ENCODE data around the gene SPATS2L.

SPATS2L gene

DNA sequence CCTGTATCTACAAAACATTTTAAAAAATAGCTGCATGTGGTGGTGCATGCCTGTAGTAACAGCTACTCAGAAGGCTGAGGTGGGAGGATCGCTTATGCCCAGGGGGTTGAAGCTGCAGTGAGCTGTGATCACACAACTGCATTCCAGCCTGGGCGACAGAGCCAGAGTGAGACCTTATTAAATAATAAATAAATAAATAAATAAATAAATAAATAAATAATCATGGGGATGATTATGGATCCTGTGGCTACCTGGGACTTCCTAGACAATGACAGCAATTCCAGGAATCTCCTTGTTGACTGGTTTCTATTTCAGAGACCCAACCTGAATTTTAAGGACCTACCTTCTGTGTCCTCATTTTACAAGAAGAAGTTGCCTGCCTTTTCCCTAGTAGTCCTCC lies 111.9 kb downstream of the SPATS2L start:
- no peak for DNase-seq

DNA sequence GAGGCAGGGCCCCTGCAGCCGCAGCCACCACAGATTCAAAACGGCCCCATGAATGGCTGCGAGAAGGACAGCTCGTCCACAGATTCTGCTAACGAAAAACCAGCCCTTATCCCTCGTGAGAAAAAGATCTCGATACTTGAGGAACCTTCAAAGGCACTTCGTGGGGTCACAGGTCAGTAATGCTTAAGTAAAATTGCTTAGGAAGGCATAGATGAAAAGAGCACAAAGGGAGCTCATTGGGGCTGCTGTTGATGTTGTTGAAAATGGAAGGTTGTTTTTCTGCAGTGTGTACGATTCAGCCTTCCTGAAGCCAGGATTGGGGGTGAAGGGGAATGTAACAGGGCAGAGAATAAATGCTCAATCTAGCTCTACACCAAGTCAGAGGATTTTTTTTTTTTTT lies 112.8 kb downstream of the SPATS2L start:
- no peak for DNase-seq

DNA sequence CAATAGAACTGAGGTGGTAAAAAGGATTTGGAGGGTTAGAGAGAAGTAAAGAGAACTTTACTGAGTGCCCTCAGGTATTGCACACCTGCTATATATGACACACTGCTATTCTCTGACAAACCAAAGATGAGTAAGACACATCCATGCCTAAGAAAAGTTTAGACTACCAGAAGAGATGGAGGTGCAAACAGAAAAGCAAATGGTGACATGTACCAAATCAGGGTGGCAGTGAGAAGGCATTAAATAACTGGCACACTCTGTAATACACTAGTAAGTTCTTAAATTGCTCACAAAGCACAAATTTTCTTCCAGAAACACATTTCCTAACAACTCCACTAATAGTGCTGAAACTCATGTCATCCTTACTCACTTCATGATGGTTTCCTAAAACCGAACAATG lies 114.8 kb downstream of the SPATS2L start:
- DNase-seq = no peak

DNA sequence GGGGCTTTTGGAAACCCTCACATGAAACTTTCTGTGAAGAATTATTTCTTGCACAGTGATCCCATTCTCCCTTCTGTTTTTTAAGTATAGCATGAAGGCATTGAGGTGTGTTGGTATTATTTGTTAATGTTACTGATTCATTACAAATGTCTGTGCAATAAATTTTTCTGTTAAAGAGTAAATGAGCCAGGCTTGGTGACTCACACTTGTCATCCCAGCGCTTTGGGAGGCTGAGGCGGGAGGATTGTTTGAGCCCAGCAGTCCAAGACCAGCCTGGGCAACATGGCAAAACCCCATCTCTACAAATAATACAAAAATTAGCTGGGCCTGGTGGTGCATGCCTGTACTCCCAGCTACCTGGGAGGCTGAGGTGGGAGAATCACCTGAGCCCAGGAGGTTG lies 115.6 kb downstream of the SPATS2L start:
- no peak for DNase-seq

DNA sequence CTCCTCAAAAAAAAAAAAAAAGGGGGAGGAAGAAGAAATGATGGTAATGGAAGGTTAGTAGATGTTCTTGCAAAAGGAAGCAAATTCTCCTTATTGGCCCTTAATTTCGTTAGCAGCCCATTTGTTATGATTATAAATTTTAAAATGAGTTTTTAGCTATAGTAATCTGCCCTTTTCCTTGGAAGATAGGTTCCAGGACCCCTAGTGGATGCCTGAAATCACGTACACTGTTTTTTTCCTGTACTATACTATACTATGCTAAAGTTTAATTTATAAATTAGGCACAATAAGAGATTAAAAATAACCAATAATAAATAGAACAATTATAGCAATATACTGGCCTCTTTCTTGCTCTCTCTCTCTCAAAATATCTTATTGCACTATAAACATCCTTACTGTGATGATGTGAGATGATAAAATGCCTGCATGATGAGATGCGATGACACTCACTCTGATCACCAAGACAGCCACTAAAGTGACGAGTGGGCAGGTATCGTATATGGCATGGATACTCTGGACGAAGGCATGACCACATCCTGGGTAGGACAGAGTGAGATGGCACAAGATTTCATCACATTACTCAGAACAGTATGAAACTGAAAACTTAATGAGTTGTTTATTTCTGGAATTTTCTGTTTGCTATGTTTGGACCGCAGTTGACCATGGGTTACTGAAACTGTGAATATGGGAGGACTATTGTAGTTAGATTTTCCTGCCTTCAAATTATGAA lies 116.2 kb downstream of the SPATS2L start:
- no peak for DNase-seq

DNA sequence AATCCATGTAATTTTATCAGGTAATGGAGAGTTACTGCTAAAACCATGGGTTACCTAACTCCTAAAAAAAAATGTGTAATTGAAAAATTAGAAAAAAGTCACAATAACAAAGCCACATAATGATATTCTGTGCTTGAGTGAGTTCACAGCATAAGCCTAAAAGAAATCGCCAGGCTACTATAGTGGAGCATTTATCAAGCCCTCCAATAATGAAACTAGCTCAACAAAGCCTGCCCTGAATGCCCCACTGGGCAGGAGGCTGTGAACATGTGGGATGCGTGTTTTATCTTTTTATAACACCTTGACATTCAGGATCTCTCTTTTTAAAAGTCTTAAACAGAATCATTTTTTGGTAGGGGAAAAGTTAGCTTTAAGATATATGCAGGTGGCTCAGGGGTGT lies 117.0 kb downstream of the SPATS2L start:
- no peak for DNase-seq

DNA sequence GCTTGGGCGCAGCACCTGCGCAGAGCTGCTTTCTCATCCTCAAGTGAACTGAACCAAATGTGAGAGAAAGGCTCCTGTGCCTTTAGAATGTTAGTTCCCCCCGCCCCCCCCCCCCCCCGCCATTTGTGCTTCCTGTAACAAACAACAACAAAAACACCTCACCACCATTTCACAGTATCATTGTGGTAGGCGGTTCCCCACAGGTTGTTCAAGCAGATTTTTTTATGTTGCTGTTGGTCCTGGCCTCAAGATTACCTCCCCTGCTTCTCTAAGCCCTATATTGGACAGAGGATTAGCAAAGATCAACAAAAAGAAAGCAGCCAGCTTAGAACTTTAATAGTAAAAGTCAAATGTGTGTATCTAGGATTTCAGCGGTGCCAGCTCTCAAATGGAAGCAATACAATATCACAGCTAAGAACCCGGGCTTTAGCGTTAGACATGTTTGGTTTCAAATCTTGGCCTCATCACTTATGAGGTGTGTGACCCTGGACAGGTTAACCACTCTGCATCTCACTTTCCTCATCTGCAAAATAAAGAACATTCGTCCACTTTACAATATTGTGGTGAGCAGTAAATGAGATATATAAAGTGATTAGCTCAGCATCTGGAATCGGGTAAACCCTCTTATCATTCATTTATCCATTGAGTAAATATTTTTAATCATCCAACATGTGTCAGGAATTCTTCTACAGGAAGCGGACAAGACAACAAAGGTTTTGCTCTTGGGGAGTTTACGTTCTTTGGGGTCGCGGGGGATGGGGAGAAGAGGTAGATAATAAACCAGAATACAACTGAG lies 118.7 kb downstream of the SPATS2L start:
- DNase-seq = no peak

DNA sequence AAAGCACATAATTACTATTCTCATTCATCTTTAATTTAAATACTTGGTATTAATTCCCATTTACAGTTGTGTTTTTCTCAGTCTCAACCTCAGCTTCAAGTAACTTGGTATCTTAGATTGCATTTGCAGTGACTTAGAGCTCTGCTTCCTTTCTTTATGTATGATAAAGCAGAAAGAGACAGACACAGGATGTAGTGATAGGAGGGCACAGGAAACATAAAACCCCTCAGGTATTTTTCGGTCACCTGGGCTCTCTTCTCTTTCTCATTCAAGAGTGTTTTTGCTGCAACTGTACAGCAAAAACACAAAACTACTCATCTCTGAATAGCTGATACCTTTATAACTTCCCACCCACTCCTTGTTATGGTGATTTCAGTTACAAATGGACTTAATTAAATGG lies 120.3 kb downstream of the SPATS2L start:
- no peak for DNase-seq

DNA sequence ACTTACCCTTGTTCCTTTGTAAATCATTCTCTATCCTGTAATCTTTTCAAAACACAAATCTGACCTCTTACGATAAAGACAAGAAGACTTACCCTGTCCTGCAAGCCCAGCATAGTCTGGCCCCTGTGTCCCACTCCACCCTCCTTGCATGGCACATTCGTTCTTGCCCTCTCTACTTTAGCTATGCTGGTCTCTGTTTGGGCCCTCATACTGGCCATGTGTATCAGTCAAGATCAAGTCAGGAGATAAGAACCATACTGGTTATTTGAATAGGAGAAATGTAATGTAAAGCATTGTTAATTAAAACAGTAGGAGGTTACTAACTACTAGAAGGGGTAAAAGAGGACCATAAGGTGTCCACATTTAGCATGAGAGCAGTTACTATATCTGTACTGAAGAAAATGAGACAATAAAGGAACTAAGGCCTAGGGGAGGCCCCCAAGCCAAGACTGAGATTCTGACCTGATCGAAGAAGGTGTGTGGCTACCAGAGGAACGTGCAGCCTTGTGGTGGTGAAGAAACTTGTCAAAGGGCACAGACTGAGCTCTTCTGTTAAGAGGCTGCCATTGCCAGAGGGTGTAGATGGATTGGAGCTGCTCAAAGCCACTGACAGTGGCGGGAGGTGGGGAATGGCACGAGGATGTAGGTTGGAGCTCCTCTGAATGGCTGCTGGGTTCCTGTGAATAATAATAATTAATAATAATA lies 122.6 kb downstream of the SPATS2L start:
- DNase-seq = no peak

DNA sequence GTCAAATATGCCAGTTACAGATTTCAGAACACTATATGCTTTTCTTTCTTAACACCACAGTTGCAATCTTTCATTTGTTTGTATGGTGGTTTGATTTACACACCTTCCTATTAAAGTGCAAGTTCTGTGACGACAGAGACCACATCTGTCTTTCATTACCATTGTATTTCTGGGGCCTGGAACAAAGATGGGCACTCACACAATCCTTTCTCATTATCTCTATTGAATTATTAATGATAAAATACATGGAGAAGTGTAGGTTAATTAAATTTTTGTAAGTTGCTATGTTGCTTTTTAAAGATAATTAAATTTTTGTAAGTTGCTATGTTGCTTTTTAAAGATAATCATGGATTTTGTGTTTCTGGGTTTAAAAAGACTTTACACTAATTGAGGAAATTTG lies 123.5 kb downstream of the SPATS2L start:
- no peak for DNase-seq

DNA sequence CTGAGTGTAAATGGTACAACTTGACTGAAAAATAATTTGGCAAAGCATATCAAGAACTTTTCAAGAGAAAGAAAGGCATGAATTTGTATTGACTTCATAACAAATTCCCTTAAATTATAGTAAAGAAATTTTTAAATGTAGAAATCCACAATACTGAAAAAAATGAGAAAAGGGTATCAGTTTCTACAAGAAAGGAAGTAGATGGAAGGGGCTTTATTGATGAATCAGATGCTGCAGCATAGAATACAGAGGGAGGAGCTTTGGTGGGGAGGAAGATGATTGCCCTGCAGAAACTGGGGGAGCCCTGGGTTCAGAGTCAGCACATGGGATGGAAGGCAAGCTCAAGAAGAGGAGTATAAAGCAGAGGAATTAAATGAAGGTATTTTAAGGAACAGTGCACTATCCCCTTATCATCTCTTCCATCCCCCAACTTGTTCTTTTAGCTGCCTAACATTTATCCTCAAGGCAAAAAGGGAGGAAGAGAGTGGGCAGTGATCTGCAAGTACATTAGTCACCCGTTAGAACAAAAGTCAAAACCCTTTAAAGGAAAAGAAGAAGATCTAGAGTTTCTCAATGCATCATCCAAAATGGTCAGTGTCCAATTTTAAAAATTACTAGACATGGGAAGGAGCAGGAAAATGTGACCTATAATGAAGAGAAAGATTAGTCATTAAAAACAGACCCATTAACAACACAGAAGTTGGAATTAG lies 125.7 kb downstream of the SPATS2L start:
- DNase-seq = peak; percentile 19

DNA sequence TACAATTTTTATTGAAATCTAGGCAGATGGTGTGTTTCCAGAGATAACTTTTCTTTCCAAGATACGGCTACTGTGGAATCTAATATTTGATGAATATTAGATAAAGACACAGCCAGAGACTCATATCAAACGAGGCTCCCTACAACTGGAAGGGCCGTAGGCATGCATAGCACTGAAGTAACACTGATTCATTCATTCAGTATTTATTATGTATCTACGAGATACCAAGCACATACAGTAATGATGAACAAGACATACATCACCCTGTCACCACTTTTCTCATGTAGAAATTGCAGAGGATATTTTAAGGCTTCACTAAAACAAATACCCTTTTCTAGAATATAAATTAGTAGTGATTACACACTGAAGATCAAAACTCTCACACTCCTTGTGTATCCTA lies 128.9 kb downstream of the SPATS2L start:
- DNase-seq = peak; percentile 51

DNA sequence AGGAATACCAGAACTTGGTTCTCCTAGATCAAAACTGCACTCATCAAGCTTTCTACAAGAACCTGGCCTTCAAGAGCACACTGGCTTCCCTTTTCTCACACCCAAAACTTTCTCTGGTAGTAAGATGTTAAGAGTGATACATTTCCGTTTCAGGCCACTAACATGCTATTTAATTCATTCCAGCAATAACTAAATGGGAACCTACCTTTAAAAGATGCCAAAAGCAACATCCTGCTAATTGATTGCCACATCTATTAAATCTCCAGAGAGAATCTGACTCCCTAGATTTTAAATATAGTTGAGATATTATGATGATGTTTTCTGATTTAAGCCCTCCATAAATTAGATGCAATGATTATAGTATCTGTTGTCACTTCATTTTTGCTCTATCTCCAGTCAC lies 131.8 kb downstream of the SPATS2L start:
- no peak for DNase-seq

DNA sequence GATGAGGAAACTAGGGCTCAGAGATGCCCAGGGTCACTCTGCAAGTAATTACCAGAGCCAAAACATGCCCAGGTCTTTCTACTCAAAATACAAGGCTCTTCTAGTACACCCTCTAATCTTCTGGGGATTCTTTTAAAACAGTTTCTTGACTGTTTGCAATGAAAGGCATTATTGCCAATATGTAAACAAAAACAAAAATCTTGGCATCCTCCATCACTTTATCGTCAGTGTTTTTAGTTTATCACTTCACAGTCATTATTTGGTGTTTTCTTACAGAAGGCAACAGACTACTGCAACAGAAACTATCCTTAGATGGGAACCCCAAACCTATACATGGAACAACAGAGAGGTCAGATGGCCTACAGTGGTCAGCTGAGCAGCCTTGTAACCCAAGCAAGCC lies 132.4 kb downstream of the SPATS2L start:
- no peak for DNase-seq

DNA sequence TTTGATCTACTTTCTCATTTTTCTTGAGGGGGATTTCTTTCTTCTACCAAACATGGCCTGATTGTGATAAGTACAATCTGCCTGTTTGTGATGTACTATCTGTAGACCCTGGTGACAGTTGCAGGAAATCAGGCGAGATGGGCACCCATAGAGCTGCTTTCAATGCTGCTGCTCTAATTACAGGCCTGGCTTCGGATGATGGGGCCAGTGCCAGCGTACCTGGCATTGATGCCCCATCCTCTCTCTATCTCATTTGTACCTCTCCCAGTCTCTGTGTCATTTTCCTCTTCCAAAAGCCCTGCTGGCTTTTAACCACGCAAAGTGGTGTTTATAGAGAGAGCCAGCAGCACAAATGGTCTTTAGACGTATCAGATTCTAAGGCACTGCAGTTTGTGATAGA lies 133.5 kb downstream of the SPATS2L start:
- no peak for DNase-seq

DNA sequence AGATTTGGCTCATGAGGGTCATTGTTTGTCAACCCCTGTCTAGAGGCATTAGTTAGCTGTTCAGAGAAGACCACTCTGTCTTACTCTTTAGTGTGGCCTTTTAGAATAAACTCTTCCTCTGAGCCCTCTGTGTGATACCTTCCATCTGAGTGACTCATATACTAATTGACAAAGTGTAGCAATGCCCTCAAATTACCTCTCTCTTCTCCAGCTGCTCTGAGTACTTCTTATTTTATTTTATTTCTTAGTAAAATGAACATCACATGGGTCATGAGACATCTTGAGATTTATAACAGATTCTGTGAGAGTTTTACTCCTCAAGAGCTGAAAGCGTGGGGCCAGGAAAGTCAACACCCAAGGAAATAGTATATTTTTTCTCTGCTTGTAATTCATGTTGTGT lies 136.0 kb downstream of the SPATS2L start:
- DNase-seq = no peak

DNA sequence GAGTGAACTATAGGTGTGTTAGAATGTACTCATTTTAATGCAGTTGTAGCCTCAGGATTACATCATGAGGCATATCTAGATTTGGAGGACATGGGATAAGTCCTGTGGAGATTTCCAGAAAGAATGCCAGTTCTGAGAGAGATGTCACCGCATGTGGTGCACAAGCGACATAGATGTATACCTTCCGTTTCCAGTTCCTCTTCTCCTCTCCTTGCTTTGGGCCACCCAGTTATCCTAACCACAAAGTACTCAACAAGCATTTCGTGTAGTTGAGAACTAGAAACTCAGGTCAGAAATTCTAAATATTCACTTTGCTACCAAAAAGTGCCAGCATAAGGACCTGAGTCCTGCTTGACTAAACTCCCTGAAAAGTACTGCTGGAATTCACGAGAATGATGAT lies 136.9 kb downstream of the SPATS2L start:
- DNase-seq = no peak

DNA sequence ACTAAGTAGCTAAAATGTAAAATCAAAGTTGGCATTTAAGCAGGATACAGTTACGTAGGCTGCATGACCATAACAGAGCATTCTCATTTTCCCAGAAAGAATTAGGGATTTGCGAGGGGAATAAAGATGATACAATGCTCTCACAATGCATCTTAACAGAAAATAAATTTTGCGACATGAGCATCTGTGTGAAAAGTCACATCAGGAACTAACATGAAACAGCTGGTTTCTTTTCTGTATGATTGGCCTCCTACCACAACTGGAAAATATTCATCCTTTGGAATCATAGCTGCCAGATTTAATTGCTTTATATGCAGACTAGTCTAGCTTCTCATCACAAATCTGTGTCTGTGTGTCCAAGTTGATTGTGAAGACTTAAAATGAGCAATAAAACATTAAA lies 137.4 kb downstream of the SPATS2L start:
- DNase-seq = no peak

DNA sequence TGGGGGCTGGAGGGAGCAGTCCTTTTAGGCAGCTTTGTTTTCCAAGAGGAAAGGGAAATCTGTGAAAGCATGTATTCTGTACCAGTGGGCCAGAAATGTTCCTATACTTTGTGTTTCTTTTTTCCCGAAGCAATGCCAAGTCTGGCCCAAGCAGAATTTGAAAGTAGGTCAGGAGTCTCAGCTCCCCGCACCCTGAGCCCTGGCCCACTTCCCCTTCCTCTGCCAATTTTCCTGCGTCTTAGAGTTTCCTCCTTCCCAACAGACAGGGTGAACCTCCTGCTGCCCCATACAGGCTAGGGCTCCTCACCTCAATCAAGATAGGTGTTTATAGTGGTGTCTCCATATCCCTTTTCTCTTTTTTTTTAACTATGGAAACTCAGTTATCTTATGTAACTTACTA lies 138.0 kb downstream of the SPATS2L start:
- DNase-seq = no peak

DNA sequence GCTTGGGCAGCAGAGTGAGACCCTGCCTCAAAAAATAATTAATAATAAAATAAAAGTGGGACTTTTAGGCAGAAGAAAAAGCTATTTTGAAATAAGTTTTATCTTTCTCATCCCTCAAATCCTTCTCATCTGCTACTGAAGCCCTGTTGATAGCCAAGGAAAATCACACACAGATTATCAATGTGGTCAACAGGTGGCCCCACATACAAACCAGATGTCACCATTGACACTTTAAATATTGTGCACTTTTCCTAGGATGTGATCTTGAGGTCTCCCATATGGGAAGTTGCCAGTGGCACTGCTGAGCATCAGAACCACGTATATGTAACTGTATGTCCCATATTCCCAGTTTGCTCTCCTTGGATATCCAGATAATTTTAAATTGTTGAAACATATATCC lies 138.8 kb downstream of the SPATS2L start:
- no peak for DNase-seq

DNA sequence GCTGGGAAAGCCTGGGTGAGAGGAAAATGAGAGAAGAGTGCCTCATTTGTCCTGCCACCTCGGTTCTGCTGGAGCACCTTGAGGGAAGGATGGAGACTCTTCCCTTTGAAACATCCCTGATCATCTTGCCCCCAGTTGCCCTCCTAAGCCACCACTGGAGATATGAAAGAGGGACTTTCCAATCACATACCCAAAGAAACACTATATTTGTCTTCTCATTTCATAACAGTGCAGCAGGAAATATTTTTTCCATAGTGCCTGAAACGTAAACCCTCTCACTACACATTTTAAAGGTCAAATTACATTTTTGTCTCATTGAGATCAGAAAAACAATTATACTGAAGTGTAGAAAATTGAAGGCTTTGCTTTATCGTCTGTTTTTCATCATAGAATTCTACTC lies 140.1 kb downstream of the SPATS2L start:
- no peak for DNase-seq

DNA sequence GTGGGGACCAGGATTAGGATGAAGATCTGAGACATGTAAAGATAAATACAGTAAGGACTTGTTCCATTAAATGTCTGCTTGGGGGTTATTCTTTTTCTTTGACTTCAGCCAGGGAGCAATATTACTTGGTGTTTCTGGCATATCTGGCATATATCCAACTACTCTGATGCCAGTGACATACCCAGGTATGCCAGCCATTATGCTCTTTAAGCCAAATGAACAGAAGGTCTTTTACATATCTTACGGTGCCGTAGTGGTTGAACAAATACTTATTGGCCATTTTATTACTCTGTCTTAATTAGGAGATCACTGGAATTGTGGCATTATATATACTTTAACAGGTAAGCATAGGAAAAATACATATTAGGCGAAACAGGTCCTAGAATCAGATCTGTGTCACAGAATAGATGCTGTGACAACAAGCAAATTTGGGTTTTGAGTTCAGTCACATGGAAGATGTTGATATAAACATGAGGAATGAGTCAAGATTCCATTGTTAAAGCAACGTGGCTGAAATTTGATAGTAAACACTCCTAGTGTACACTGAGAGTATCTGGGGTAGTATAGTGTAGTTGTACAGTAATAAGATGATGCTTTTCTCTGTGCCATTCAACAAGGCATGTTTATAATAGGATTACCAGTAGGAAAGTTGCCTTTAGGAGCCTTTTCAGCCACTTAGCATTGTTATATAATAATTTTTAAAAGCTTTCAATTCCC lies 140.8 kb downstream of the SPATS2L start:
- no peak for DNase-seq

DNA sequence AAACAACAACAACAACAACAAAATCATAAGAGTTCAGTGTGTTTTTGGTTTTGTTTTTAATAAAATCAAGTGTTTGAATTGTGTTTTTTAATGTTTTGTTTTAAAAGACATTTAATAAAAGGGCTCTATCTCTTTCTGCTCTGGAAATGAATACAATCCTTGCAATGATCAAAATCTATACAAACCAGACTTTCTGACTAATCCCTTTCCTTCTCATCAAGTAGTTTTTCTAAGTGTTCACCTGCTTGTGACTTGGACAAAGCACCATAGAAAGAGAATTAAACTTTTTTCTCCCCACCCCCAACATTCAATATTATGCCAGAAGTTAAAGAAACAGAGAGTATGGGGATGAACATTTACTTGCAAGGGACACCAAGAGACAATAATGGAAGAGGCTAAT lies 142.0 kb downstream of the SPATS2L start:
- no peak for DNase-seq

Data from NCI-H226 (cell line).